SKM-1 treated with dmso at 0.1 percent for 144 hours (cell line): ENCODE results near the gene CDH23.
"Not testable (repeated sequence)": the region's sequence is repeated elsewhere in the genome, so short reads cannot be mapped to it uniquely, and the experiment has no call there.

ENCODE experiments used
- DNase-seq: peaks from one replicate; lab custom pipeline; 2025; ENCODE audit not compliant: unreplicated experiment; lab: John Stamatoyannopoulos, UW

The CDH23 gene

GRCh38 chr10:71396711-71397295, at the start of gene CDH23:
Gene CDH23 (plus strand): TSS chr10:71396920. CDS start chr10:71439832, 42,912 bp downstream.
- DNase-seq = peak; percentile 8

- DNase-seq = no peak
Observed at GRCh38 chr10:71347587-71348395, 48.9 kb upstream of the CDH23 start.

- no peak for DNase-seq
Observed at GRCh38 chr10:71348850-71349249, 47.9 kb upstream of the CDH23 start.

- DNase-seq = no peak
Observed at GRCh38 chr10:71349406-71349805, 47.3 kb upstream of the CDH23 start.

GRCh38 chr10:71351087-71351486, 45.6 kb upstream of the CDH23 start:
- no peak for DNase-seq

GRCh38 chr10:71351628-71352319, 44.9 kb upstream of the CDH23 start:
- DNase-seq = peak; percentile 20

- no peak for DNase-seq
Observed at GRCh38 chr10:71353639-71354038, 43.1 kb upstream of the CDH23 start.

- DNase-seq = no peak
Observed at GRCh38 chr10:71354776-71355175, 41.9 kb upstream of the CDH23 start.

GRCh38 chr10:71355886-71356285, 40.8 kb upstream of the CDH23 start:
- DNase-seq = no peak

- DNase-seq = no peak
Observed at GRCh38 chr10:71357792-71358265, 38.9 kb upstream of the CDH23 start.

GRCh38 chr10:71358277-71358676, 38.4 kb upstream of the CDH23 start:
- DNase-seq = no peak

- DNase-seq = not testable (repeated sequence)
Observed at GRCh38 chr10:71358906-71359305, 37.8 kb upstream of the CDH23 start.

- peak; percentile 73 for DNase-seq
Observed at GRCh38 chr10:71359364-71360046, 37.2 kb upstream of the CDH23 start.

- DNase-seq = no peak
Observed at GRCh38 chr10:71360735-71361134, 36.0 kb upstream of the CDH23 start.

GRCh38 chr10:71361581-71361980, 35.1 kb upstream of the CDH23 start:
- DNase-seq = no peak

- no peak for DNase-seq
Observed at GRCh38 chr10:71362141-71362540, 34.6 kb upstream of the CDH23 start.

GRCh38 chr10:71363936-71364335, 32.8 kb upstream of the CDH23 start:
- no peak for DNase-seq

GRCh38 chr10:71365366-71365765, 31.4 kb upstream of the CDH23 start:
- DNase-seq = no peak

- no peak for DNase-seq
Observed at GRCh38 chr10:71366690-71367089, 30.0 kb upstream of the CDH23 start.

- DNase-seq = peak; percentile 40
Observed at GRCh38 chr10:71367271-71367670, 29.4 kb upstream of the CDH23 start.

GRCh38 chr10:71368176-71368575, 28.5 kb upstream of the CDH23 start:
- DNase-seq = no peak
